SK-N-SH treated with all-trans-retinoic acid at 6 μM for 48 hours (cell line): ENCODE results near the gene CNGB1.

Experiments used
- GLIS3 ChIP-seq: fragments of 250-450 bp; sonication (Bioruptor Pico); IDR thresholded peaks from 2 replicates; pipeline ENCODE4 v1.5.0; 2020; ENCODE audit warnings: mild to moderate bottlenecking, moderate library complexity
- POU6F1 ChIP-seq: fragments of 250-450 bp; sonication (Bioruptor Pico); IDR thresholded peaks from 2 replicates; pipeline ENCODE4 v1.8.0; 2021; ENCODE audit warnings: low read depth, mild to moderate bottlenecking, moderate library complexity, borderline replicate concordance
- TSHZ2 ChIP-seq: fragments of 250-450 bp; sonication (Bioruptor Pico); IDR thresholded peaks from 2 replicates; pipeline ENCODE4 v1.5.0; 2020; ENCODE audit warnings: mild to moderate bottlenecking, moderate library complexity
- TF ChIP-seq, protein P1 (sequence below): fragments of 250-450 bp; sonication (Bioruptor Pico); IDR thresholded peaks from 2 replicates; pipeline ENCODE4 v1.8.0; 2020; ENCODE audit warnings: mild to moderate bottlenecking, moderate library complexity, borderline replicate concordance

DNA sequence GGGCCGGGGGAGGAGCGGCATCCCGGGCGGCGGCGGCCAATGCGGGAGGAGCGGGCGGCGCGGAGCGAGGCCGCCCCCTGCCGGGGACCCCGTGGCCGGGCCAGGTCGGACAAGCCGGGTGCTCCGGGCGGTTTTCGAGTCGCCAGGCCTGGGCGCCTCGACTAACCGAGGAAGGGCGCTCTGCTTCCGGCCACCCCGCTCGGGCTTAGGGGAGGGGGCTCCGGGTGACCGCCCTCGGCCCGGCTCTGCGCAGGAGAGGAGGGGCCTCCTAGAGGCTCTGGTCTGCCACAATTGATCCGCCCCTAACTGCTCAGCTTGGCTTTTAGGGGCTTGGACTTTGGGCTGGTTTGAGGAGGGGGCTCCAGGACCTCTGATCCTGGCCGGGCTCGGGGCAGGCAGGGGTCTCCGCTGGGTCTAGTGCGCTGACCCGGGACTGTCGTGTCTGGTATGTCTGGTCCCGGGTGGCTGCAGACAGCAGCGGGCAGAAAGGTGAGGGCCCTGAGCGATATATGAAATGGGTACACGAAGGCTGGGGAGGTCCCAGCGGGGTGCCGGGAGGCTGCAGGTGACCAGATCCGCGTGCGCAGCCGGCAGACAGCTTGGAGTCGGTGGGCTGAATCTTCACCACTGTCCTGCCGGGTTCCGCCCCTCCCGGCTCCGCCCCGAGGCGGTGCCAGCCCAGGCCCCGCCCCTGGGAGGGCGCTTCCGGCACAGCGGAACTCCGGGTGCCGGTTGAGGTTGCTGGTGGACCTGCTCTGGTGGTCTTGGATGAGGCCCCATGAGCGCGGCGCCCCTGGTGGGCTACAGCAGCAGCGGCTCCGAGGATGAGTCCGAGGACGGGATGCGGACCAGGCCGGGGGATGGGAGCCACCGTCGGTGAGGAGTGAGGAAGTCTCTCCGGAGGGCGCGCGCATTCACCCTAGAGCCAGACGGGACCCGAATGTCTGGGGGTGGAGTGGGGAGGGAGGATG is 30.1 kb upstream of the CNGB1 start, which contains the start of gene USB1:
- TF ChIP-seq POU6F1 (CRISPR knock-in tag) (no peak), GLIS3 (CRISPR knock-in tag) (no peak), TSHZ2 (CRISPR knock-in tag) (no peak)
- TF ChIP-seq, protein P1, sequence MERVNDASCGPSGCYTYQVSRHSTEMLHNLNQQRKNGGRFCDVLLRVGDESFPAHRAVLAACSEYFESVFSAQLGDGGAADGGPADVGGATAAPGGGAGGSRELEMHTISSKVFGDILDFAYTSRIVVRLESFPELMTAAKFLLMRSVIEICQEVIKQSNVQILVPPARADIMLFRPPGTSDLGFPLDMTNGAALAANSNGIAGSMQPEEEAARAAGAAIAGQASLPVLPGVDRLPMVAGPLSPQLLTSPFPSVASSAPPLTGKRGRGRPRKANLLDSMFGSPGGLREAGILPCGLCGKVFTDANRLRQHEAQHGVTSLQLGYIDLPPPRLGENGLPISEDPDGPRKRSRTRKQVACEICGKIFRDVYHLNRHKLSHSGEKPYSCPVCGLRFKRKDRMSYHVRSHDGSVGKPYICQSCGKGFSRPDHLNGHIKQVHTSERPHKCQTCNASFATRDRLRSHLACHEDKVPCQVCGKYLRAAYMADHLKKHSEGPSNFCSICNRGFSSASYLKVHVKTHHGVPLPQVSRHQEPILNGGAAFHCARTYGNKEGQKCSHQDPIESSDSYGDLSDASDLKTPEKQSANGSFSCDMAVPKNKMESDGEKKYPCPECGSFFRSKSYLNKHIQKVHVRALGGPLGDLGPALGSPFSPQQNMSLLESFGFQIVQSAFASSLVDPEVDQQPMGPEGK (CRISPR knock-in tag): no peak
